ENCODE results near the gene PLEKHH1.

PLEKHH1 gene

DNA sequence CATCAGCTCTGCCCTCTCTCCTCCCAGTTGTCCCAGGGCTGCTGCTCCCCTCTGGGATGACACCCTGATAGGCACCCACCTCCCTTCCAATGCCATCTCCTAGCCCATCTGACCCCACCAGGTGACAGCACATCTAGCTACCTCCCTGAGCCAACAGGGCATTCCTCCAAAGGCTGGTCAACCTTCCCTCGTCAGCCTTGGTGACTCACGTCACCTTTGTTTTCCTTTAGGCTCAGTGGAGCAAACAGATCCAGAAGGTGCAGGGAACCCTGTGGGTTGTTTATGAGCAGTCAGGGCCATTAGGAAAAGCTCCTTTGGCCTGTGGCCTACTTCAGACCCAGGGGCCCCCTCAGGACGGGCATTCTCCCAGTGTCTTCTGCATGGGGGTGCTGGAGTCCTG, 34.6 kb downstream of the PLEKHH1 start:
- no peak for DNase-seq (ENCODE audit: low read depth)

- no peak for DNase-seq (ENCODE audit: low read depth)
These were observed 36.0 kb downstream of the PLEKHH1 start for GRCh38 chr14:67569011-67569650.

DNA sequence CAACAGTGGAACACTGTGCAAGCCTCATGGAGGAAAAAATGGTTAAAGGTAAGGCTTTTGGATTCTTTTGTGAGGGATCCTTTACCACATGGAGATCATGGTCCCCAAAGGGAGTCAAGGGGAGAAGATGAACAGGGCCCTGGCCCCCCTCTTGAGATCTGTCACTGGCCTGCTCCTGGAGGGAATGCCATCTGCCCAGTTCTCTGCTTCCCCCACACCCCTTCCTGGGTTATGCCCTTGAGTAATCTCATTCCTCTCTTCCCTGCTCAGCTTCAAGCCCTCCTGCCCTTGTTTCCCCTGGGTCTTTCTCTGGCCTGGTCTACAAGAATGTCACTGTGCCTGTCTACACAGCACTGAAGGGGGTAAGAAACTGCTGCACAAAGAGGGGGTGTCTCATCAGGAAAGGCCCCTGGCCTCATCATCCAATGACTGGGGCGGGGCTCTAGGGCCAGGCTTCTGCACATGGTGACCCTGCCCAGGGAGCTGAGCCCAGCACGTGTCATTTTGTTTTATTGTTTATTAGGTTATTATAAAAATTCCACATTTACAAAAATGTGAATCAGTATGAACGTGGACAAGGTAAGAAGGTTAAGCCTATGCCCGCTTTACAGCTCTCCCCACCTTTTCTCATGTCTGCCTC, 36.7 kb downstream of the PLEKHH1 start:
- no peak for DNase-seq (ENCODE audit: low read depth)

DNA sequence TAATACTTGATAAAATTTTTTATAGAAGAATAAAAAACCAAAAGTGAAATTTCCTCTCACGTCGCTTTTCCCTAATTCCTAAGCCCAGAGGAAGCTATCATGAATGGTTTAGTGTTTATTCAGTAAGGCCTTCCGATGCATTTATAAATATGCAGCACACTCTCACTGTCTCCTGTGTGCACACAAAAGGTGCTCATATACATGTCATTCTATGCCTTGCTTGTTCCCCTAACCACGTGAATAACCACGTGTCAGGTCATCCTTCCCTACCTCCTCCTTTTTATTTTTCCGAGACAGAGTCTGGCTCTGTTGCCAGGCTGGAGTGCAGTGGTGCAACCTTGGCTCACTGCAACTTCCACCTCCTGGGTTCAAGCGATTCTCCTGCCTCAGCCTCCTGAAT, 37.4 kb downstream of the PLEKHH1 start:
- DNase-seq (ENCODE audit: low read depth): no peak

- no peak for DNase-seq (ENCODE audit: low read depth)
These were observed 38.3 kb downstream of the PLEKHH1 start for GRCh38 chr14:67571275-67571990.

GRCh38 chr14:67571991-67572323, 38.9 kb downstream of the PLEKHH1 start:
- no peak for DNase-seq (ENCODE audit: low read depth)

GRCh38 chr14:67572608-67573007, 39.5 kb downstream of the PLEKHH1 start:
- DNase-seq (ENCODE audit: low read depth): no peak

GRCh38 chr14:67573228-67574010, 40.3 kb downstream of the PLEKHH1 start:
- DNase-seq (ENCODE audit: low read depth): no peak

- DNase-seq (ENCODE audit: low read depth): no peak
These were observed 41.1 kb downstream of the PLEKHH1 start for GRCh38 chr14:67574156-67574555.

DNA sequence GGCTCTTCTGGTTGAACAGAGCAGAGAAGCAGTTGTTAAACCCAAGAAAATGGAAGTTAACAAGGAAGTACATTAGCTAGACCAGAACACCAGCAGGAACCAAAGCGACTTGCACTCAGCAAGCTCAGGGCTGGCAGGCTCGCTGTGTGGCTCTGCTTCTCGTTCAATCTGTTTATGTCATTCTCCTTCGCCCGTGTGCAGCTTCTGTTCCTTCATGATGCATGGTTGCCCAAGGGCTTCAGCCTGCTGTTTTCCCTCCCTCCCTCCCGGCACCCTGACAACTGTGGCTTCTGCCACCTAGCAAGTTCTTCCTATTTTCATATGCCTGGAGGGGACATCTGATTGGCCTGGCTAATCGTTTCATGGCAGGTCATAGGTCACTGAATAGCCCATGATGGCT, 41.7 kb downstream of the PLEKHH1 start:
- DNase-seq (ENCODE audit: low read depth): no peak

GRCh38 chr14:67575684-67576083, 42.6 kb downstream of the PLEKHH1 start:
- no peak for DNase-seq (ENCODE audit: low read depth)

GRCh38 chr14:67576216-67576955, 43.3 kb downstream of the PLEKHH1 start:
- no peak for DNase-seq (ENCODE audit: low read depth)

DNA sequence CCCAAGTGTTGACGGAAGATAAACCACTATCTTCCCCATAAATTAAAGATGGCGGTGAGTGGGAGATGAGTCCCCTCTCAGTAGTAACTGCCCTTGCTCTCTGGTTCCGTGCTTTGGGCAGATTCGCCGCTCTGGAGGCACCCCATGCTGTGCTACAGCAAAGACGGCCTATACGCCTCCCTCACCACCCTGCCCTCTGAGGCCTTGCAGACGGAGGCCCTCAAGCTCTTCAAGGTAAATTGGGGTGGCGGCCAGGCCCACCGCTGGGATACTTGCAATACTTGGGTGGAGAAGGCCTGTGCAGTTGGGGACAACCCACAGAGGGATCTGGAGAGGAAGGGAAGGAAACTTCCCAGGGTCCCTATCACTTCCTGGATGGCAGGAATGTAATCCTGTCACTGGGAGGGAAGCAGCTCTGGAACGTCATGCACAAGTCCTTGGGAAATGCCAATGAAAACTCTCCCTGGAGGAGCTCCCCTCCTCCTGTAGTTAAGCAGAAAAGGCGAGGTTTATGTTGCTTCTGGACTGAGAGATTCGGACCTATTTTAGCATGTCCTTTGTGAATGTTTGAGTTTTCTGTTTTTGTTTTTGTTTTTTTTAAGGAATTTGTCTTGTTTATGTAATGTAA, 44.2 kb downstream of the PLEKHH1 start:
- DNase-seq (ENCODE audit: low read depth): no peak

GRCh38 chr14:67577909-67578749, 45.0 kb downstream of the PLEKHH1 start:
- DNase-seq (ENCODE audit: low read depth): no peak

DNA sequence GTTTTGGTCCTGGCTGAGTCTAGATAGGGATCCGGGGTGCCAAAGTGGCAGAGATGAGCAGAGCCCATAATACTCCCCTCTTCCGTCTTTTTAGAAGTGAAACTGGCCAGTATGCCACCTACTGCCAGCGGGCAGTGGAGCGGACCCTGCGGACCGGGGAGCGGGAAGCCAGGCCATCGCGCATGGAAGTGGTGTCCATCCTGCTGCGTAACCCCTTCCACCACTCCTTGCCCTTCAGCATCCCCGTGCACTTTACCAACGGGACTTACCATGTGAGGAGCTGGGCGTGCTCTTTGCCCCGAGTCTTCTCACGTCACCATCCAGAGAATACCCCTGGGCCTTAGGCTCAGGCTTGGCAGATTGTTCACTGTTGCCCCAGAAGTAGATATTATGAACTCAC, 46.0 kb downstream of the PLEKHH1 start:
- DNase-seq (ENCODE audit: low read depth): no peak

- DNase-seq (ENCODE audit: low read depth): no peak
These were observed 46.5 kb downstream of the PLEKHH1 start for GRCh38 chr14:67579636-67580035.

GRCh38 chr14:67580336-67581171, 47.5 kb downstream of the PLEKHH1 start:
- DNase-seq (ENCODE audit: low read depth): no peak

DNA sequence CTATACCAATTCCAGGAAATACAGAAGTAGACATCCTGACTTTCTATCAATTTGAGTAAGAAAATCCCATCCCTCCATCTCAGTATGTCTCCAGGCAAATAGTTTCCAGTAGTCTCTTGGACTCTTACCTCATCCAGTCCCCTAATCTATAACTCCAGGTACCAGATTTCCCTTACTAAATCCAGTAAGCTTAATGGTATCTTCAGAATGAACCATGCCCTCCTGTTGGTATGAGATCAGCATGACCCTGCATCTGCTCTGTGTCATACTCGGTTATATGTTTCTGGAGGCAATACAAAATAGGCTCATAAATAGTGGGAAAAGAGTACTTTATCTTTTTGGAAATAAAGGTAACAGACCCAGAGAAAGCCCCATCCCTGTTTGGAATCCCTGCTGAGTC, 48.6 kb downstream of the PLEKHH1 start:
- DNase-seq (ENCODE audit: low read depth): no peak

DNA sequence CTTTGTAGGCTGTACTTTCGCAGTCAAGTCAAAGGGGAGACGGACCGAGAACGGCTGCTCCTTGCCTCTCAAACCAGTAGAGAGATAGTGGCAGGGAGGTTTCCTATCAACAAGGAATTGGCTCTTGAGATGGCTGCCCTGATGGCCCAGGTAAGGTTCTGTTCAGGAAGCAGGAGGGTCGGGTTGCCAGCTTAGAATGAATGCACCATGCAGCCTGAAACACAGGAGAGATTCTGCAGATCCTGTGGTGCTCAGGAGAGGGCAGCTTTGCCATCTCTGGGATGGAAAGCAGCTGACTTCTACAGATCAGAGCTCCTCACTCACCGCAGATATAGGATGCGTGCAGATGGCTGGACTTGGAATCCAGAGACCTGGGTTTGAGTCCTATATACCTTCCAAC, 49.0 kb downstream of the PLEKHH1 start:
- DNase-seq (ENCODE audit: low read depth): no peak
